NCI-H2081 treated with DMSO at 0.1 percent for 48 hours (cell line): ENCODE data around the gene USP17L12.
"Not testable (repeated sequence)": the region's sequence is repeated elsewhere in the genome, so short reads cannot be mapped to it uniquely, and the experiment has no call there.

Experiments
- DNase-seq: peaks from one replicate; lab custom pipeline; 2025; lab: John Stamatoyannopoulos, UW

USP17L12 gene

GRCh38 chr4:9219852-9220251, at the start of gene USP17L12:
Gene USP17L12, plus strand, starts transcription at chr4:9220152. Its CDS starts 0 bp downstream, at chr4:9220152.
- DNase-seq, result not testable (repeated sequence)

- not testable (repeated sequence) for DNase-seq
Observed at GRCh38 chr4:9210357-9210756, 9.6 kb upstream of the USP17L12 start, which contains the start of gene USP17L10. Gene USP17L10, plus strand, starts transcription at chr4:9210657. Its CDS starts 0 bp downstream, at chr4:9210657.

GRCh38 chr4:9214701-9215100, 5.3 kb upstream of the USP17L12 start:
- DNase-seq, result not testable (repeated sequence)

GRCh38 chr4:9215105-9215504, 4.8 kb upstream of the USP17L12 start, which contains the start of gene USP17L11:
Gene USP17L11, plus strand, starts transcription at chr4:9215405. Its CDS starts 0 bp downstream, at chr4:9215405.
- DNase-seq, result not testable (repeated sequence)

GRCh38 chr4:9224596-9224995, 4.6 kb downstream of the USP17L12 start, which contains the start of gene USP17L13:
Gene USP17L13, plus strand, starts transcription at chr4:9224896. Its CDS starts 0 bp downstream, at chr4:9224896.
- not testable (repeated sequence) for DNase-seq

GRCh38 chr4:9230249-9230648, 10.3 kb downstream of the USP17L12 start:
- not testable (repeated sequence) for DNase-seq

- not testable (repeated sequence) for DNase-seq
Observed at GRCh38 chr4:9234085-9234484, 14.1 kb downstream of the USP17L12 start, which contains the start of gene USP17L15. Gene USP17L15, plus strand, starts transcription at chr4:9234385. Its CDS starts 0 bp downstream, at chr4:9234385.

- not testable (repeated sequence) for DNase-seq
Observed at GRCh38 chr4:9238461-9238860, 18.5 kb downstream of the USP17L12 start.

DNA sequence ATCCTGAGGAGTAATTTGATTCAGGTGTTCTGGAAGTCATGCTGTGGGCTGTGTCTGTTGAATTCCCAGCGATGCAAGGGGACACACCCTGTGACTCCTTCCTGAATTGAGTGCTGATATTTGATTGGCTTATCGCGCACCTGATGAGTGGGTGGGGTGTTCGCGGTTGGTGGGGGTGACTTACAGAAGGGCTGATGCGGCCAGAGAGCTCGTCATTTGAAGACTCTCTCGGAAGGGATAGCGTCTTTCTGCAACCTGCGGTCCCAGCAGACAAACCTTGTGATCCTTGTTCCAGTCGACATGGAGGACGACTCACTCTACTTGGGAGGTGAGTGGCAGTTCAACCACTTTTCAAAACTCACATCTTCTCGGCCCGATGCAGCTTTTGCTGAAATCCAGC, 23.6 kb downstream of the USP17L12 start, which contains the start of gene USP17L17:
Gene USP17L17 (plus strand): TSS at position 301 of the 400 bp plus-strand sequence. CDS start 0 bp downstream, at position 301.
- DNase-seq, result not testable (repeated sequence)

DNA sequence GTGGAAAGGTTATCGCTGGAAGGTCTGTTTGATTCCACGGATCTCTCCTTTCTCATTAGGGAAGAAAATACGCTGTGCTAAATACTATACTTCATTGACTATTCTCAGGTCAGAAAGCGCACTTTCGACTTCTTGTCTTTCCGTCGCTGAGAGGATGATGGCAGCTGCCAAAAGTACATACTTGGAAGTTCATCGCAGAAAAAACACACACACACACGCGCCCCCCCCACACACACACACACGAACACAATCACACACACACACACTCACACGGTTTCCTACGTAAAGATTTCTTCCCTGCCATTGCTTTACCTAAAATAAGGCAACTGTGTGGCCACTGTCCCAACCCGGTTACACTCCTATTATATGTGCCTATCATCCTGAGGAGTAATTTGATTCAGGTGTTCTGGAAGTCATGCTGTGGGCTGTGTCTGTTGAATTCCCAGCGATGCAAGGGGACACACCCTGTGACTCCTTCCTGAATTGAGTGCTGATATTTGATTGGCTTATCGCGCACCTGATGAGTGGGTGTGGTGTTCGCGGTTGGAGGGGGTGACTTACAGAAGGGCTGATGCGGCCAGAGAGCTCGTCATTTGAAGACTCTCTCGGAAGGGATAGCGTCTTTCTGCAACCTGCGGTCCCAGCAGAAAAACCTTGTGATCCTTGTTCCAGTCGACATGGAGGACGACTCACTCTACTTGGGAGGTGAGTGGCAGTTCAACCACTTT, 28.2 kb downstream of the USP17L12 start, which contains the start of gene USP17L18:
Gene USP17L18 (plus strand): TSS at position 678 of the 728 bp plus-strand sequence. CDS start 0 bp downstream, at position 678.
- not testable (repeated sequence) for DNase-seq

DNA sequence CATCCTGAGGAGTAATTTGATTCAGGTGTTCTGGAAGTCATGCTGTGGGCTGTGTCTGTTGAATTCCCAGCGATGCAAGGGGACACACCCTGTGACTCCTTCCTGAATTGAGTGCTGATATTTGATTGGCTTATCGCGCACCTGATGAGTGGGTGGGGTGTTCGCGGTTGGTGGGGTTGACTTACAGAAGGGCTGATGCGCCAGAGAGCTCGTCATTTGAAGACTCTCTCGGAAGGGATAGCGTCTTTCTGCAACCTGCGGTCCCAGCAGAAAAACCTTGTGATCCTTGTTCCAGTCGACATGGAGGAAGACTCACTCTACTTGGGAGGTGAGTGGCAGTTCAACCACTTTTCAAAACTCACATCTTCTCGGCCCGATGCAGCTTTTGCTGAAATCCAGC, 33.1 kb downstream of the USP17L12 start, which contains the start of gene USP17L19:
Gene USP17L19 (plus strand): TSS at position 301 of the 400 bp plus-strand sequence. CDS start 0 bp downstream, at position 301.
- not testable (repeated sequence) for DNase-seq

- DNase-seq, result not testable (repeated sequence)
Observed at GRCh38 chr4:9257824-9258223, 37.9 kb downstream of the USP17L12 start, which contains the start of gene USP17L20. Gene USP17L20, plus strand, starts transcription at chr4:9258124. Its CDS starts 0 bp downstream, at chr4:9258124.

GRCh38 chr4:9262572-9262971, 42.6 kb downstream of the USP17L12 start, which contains the start of gene USP17L21:
Gene USP17L21, plus strand, starts transcription at chr4:9262872. Its CDS starts 0 bp downstream, at chr4:9262872.
- not testable (repeated sequence) for DNase-seq

DNA sequence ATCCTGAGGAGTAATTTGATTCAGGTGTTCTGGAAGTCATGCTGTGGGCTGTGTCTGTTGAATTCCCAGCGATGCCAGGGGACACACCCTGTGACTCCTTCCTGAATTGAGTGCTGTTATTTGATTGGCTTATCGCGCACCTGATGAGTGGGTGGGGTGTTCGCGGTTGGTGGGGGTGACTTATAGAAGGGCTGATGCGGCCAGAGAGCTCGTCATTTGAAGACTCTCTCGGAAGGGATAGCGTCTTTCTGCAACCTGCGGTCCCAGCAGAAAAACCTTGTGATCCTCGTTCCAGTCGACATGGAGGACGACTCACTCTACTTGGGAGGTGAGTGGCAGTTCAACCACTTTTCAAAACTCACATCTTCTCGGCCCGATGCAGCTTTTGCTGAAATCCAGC, 47.4 kb downstream of the USP17L12 start, which contains the start of gene USP17L22:
Gene USP17L22 (plus strand): TSS at position 301 of the 400 bp plus-strand sequence. CDS start 0 bp downstream, at position 301.
- DNase-seq, result not testable (repeated sequence)
